ENCODE measurements around the gene TFPI.

GRCh38 chr2:187486241-187486640 lies 68.0 kb downstream of the TFPI start:
- TF ChIP-seq EZH2 (IDR thresholded peaks at IDR 0.05; ENCODE audit: borderline replicate concordance, low read length) = no peak
- TF ChIP-seq, protein P1, sequence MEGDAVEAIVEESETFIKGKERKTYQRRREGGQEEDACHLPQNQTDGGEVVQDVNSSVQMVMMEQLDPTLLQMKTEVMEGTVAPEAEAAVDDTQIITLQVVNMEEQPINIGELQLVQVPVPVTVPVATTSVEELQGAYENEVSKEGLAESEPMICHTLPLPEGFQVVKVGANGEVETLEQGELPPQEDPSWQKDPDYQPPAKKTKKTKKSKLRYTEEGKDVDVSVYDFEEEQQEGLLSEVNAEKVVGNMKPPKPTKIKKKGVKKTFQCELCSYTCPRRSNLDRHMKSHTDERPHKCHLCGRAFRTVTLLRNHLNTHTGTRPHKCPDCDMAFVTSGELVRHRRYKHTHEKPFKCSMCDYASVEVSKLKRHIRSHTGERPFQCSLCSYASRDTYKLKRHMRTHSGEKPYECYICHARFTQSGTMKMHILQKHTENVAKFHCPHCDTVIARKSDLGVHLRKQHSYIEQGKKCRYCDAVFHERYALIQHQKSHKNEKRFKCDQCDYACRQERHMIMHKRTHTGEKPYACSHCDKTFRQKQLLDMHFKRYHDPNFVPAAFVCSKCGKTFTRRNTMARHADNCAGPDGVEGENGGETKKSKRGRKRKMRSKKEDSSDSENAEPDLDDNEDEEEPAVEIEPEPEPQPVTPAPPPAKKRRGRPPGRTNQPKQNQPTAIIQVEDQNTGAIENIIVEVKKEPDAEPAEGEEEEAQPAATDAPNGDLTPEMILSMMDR (conservative IDR thresholded peaks at IDR 0.05 in 1 of 2, IDR thresholded peaks at IDR 0.05 in 1 of 2; ENCODE audit: extremely low read depth in 1 of 2, insufficient read depth in 1 of 2, low read depth in 1 of 2, low read length in 2 of 2) = no peak

Data from mammary epithelial cell (primary cell).